Suppressor macrophage (primary cell): ENCODE data around the gene CADPS.

Experiments used
- DNase-seq, 4 experiments: peaks; one replicate each; pipeline ENCODE4 v3.0.0-alpha.2; 2020 to 2022

CADPS gene

GRCh38 chr3:62413687-62414086 lies 461.5 kb downstream of the CADPS start:
- no peak for DNase-seq

- DNase-seq: no peak
Measured at GRCh38 chr3:62406945-62407344, 468.3 kb downstream of the CADPS start.

GRCh38 chr3:62405566-62405965 lies 469.6 kb downstream of the CADPS start:
- no peak for DNase-seq

GRCh38 chr3:62405135-62405534 lies 470.1 kb downstream of the CADPS start:
- DNase-seq: no peak

GRCh38 chr3:62404321-62404720 lies 470.9 kb downstream of the CADPS start:
- DNase-seq: no peak

- no peak for DNase-seq
Measured at GRCh38 chr3:62403765-62404164, 471.5 kb downstream of the CADPS start.

GRCh38 chr3:62392626-62393292 lies 482.5 kb downstream of the CADPS start:
- no peak for DNase-seq

GRCh38 chr3:62387251-62387650 lies 488.0 kb downstream of the CADPS start:
- DNase-seq: no peak

- no peak for DNase-seq
Measured at GRCh38 chr3:62379321-62379798, 495.9 kb downstream of the CADPS start.

- no peak for DNase-seq
Measured at GRCh38 chr3:62378921-62379320, 496.3 kb downstream of the CADPS start.

GRCh38 chr3:62378311-62378789 lies 496.9 kb downstream of the CADPS start:
- no peak for DNase-seq

GRCh38 chr3:62376906-62377877 lies 498.0 kb downstream of the CADPS start:
- DNase-seq: no peak

GRCh38 chr3:62376454-62376720 lies 498.8 kb downstream of the CADPS start:
- DNase-seq: no peak

GRCh38 chr3:62375655-62376453 lies 499.4 kb downstream of the CADPS start:
- DNase-seq: no peak

- DNase-seq: no peak
Measured at GRCh38 chr3:62374341-62375218, 500.6 kb downstream of the CADPS start.

- DNase-seq: no peak
Measured at GRCh38 chr3:62373714-62374333, 501.4 kb downstream of the CADPS start.

GRCh38 chr3:62373215-62373614 lies 502.0 kb downstream of the CADPS start, which contains the start of gene FEZF2:
TSS of gene FEZF2 (minus strand) at chr3:62373550. CDS start at chr3:62372868, 682 bp downstream.
- no peak for DNase-seq

- no peak for DNase-seq
Measured at GRCh38 chr3:62372621-62373041, 502.6 kb downstream of the CADPS start.

- no peak for DNase-seq
Measured at GRCh38 chr3:62371720-62372591, 503.3 kb downstream of the CADPS start.
